ENCODE results near the gene HEATR1.

HEATR1 gene

GRCh38 chr1:236522937-236523703, 81.2 kb downstream of the HEATR1 start:
- TF ChIP-seq CTCF (IDR thresholded peaks at IDR 0.05; ENCODE audit: low read depth, low read length, missing control alignments), result no peak
- peak overlapping the region; percentile 96 for H3K4me3 ChIP-seq (replicated peaks; ENCODE audit: low read depth, low read length)
- DNase-seq (ENCODE audit: extremely low read depth, low read depth), result no peak

DNA sequence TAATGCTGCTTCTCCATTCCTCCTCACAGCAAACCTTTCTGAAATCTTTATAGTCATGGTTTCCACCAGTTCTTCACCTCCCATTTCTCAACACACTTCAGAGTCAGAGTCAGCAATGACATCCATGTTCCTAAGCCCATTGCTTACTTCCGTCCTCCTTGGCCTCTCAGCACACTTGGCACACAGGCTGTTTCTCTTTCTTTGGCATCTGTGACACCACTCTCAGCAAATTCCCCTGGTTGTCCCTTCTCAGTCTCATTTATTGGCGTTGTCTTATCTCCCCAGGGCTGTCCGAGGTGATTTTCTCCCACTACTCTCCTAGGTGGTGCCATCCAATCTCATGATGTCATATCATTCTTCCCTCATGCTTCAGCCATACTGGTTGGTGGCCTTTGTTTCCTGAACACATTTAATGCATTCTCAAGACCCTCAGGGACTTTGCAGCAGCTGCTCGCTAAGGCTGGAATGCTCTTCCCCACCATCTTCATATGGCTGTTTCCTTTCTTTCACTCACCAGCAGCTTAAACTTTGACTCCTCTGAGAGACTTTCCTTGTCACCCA, 83.8 kb downstream of the HEATR1 start:
- no peak for DNase-seq (ENCODE audit: extremely low read depth, low read depth)
- H3K4me3 ChIP-seq (replicated peaks; ENCODE audit: low read depth, low read length), result no peak overlapping the region
- TF ChIP-seq CTCF (IDR thresholded peaks at IDR 0.05; ENCODE audit: low read depth, low read length, missing control alignments), result no peak

DNA sequence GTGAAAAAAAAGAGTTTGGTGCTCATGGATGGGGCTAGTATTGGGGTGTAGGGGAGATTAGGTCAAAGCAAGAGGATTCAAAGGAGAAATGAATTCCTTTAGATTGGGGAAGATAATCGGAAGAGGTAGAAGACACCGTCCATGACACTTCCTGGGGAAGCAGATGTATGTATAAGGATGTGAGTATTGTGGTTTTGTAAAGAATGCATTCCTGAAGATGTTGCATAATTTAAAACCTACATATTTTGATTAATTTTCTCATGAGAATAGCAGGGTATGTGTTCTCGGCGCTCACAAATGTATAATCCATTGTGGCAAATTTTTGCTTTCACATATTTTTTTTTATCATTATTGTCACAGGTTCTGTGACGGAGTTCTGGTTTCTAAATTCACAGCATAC, 86.0 kb downstream of the HEATR1 start:
- no peak for TF ChIP-seq CTCF (IDR thresholded peaks at IDR 0.05; ENCODE audit: low read depth, low read length, missing control alignments)
- no peak overlapping the region for H3K4me3 ChIP-seq (replicated peaks; ENCODE audit: low read depth, low read length)
- DNase-seq (ENCODE audit: extremely low read depth, low read depth), result no peak

DNA sequence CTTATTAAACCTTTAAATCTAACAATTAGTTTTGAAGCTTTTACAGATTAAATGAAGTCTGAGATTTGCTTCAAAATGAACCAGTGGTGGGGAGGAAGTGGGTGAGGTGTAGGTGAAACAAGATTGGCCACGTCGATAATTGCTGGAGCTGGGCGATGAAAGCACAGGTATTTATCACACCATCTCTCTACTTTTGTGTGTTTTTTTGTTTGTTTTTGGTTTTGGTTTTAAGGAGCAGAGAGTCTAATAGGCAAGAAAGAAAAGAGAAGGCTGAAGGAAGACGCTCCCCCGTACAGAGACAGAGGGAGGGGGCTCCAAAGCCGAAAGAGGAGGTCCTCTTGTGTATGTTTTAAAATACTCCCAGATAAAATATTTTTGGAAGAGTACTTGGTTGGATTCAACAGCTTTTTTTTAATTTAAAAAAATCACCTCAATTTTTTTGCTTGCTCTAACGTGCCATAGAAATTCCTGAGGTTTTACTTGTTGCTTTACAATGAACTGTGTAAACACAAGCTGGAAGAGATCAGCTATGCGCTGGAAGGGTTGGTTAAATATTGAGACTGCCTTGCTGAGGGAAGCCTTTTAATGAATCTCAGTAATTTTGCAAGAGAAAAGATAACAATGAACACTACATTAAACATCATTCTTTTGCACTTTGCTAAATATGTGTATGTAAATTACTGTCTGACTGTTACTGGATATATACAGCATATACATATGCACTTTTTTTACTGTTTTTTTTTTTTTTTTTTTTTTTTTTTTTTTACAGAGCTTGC, 87.2 kb downstream of the HEATR1 start:
- no peak for DNase-seq (ENCODE audit: extremely low read depth, low read depth)
- no peak for TF ChIP-seq CTCF (IDR thresholded peaks at IDR 0.05; ENCODE audit: low read depth, low read length, missing control alignments)
- no peak overlapping the region for H3K4me3 ChIP-seq (replicated peaks; ENCODE audit: low read depth, low read length)

- no peak overlapping the region for H3K4me3 ChIP-seq (replicated peaks; ENCODE audit: low read depth, low read length)
Observed at GRCh38 chr1:236515443-236515958, 88.8 kb downstream of the HEATR1 start.

More at GRCh38 chr1:236515443-236515958, 88.8 kb downstream of the HEATR1 start:
- DNase-seq (ENCODE audit: extremely low read depth, low read depth), result no peak
- no peak for TF ChIP-seq CTCF (IDR thresholded peaks at IDR 0.05; ENCODE audit: low read depth, low read length, missing control alignments)

Measured in HFF-Myc (cell line).